K562 (cell line): ENCODE data around the gene SLC16A5. TPM values are rescaled to one million over a fixed set of nuclear protein-coding genes. Genes with fewer than 3 reads are reported as not detected.

Experiments used
- ATF7 ChIP-seq: fragments of 450-650 bp; IDR thresholded peaks from 2 replicates; pipeline ENCODE4 v1.7.1; 2014; ENCODE audit warnings: mild to moderate bottlenecking, moderate library complexity
- BRD9 ChIP-seq: fragments of 450-650 bp; IDR thresholded peaks from 2 replicates; pipeline ENCODE4 v1.6.1; 2018; ENCODE audit warnings: low read depth; ENCODE audit not compliant: partially characterized antibody
- CBFB ChIP-seq: sonication (generic); formaldehyde crosslinking; IDR thresholded peaks from 2 replicates; pipeline ENCODE4 v1.4.0; 2020; ENCODE audit warnings: mild to moderate bottlenecking, missing genetic modification reagents
- IRF2 ChIP-seq: sonication (generic); formaldehyde crosslinking; IDR thresholded peaks from 2 replicates; pipeline ENCODE4 v1.8.1; 2022; ENCODE audit warnings: mild to moderate bottlenecking, missing genetic modification reagents
- JUN ChIP-seq, 2 experiments: sonication (generic) in 1 of 2; formaldehyde crosslinking in 1 of 2; IDR thresholded peaks; 2 replicates each; pipeline versions ENCODE4 v1.6.1 to v1.8.0; 2012 to 2022; ENCODE audit warnings: borderline replicate concordance in 2 of 2, mild to moderate bottlenecking in 2 of 2, improper control_type of control experiment in 1 of 2, low read depth in 1 of 2, low read length in 1 of 2, missing genetic modification reagents in 1 of 2
- MTA2 ChIP-seq: fragments of 450-650 bp; IDR thresholded peaks from 2 replicates; pipeline ENCODE4 v1.6.1; 2016; ENCODE audit warnings: low read depth
- NFXL1 ChIP-seq: fragments of 450-650 bp; formaldehyde crosslinking; IDR thresholded peaks from 2 replicates; pipeline ENCODE4 v1.4.0; 2021; ENCODE audit warnings: mild to moderate bottlenecking
- PHB2 ChIP-seq: fragments of 450-650 bp; IDR thresholded peaks from 2 replicates; pipeline ENCODE4 v1.6.1; 2017; ENCODE audit warnings: low read depth
- PTTG1 ChIP-seq: fragments of 450-650 bp; IDR thresholded peaks from 2 replicates; pipeline ENCODE4 v1.6.1; 2016; ENCODE audit warnings: low read depth, mild to moderate bottlenecking, missing genetic modification characterization, missing compliant biosample characterization
- SIN3A ChIP-seq, 2 experiments: fragments of 150-350 bp in 1 of 2; IDR thresholded peaks; 2 replicates each; pipeline ENCODE4 v1.6.1; 2011 to 2016; ENCODE audit warnings: borderline replicate concordance in 2 of 2, low read depth in 2 of 2, low read length in 2 of 2, mild to moderate bottlenecking in 2 of 2, moderate library complexity in 2 of 2; ENCODE audit not compliant: control insufficient read depth in 1 of 2
- SNRNP70 ChIP-seq: fragments of 200-400 bp; formaldehyde crosslinking; optimal IDR thresholded peaks from 2 replicates; pipeline ENCODE3; 2017; ENCODE audit warnings: low read depth, low read length
- ZFP1 ChIP-seq: fragments of 450-650 bp; formaldehyde crosslinking; IDR thresholded peaks from 2 replicates; pipeline ENCODE4 v1.4.0; 2020; ENCODE audit warnings: mild to moderate bottlenecking, mixed read lengths
- ZNF197 ChIP-seq: fragments of 200-800 bp; sonication (Bioruptor generic); IDR thresholded peaks from 2 replicates; pipeline ENCODE4 v1.6.1; 2016; ENCODE audit warnings: low read depth, missing genetic modification characterization, missing compliant biosample characterization
- ZNF274 ChIP-seq: IDR thresholded peaks from 2 replicates; pipeline ENCODE4 v1.6.1; 2011; ENCODE audit warnings: low read depth, mild to moderate bottlenecking, low read length, moderate library complexity, borderline replicate concordance
- ZNF764 ChIP-seq: fragments of 250-450 bp; sonication (Bioruptor Pico); IDR thresholded peaks from 2 replicates; pipeline ENCODE4 v1.4.0; 2020; ENCODE audit warnings: low read depth, mild to moderate bottlenecking, moderate library complexity
- polyA plus RNA-seq, 8 experiments: library from polyadenylated mRNA; depleted of rRNA in 4 of 8; stranded (reverse) in 5 of 8; unstranded in 3 of 8; fragments of >200 nt; fragmentation: Nextera tagmentation in 2 of 8; fragmentation: Illumina TruSeq in 1 of 8; extraction: Ambion mirVana in 2 of 8; extraction: Trizol in 1 of 8; gene quantifications; 2 replicates each; pipeline versions ENCODE4 v1.2.1 to v1.2.3, GENCODE V29; 2011 to 2014; ENCODE audit warnings: inconsistent platforms in 1 of 8, missing spikeins in 1 of 8
- total RNA-seq, 7 experiments: library from RNA; depleted of rRNA in 6 of 7; stranded (reverse); fragments of >200 nt in 6 of 7; fragmentation: Illumina TruSeq in 2 of 7; extraction: Trizol in 2 of 7; gene quantifications; 2 replicates each; pipeline versions ENCODE4 v1.2.1 to v1.2.3, GENCODE V29; 2011 to 2021; ENCODE audit warnings: low replicate concordance in 1 of 7
- TF ChIP-seq, protein P1 (sequence below): fragments of 250-450 bp; sonication (Bioruptor Pico); IDR thresholded peaks from 2 replicates; pipeline ENCODE4 v1.5.0; 2021; ENCODE audit warnings: mild to moderate bottlenecking, moderate library complexity
- TF ChIP-seq, protein P2 (sequence below): fragments of 250-450 bp; sonication (Bioruptor Pico); IDR thresholded peaks from 2 replicates; pipeline ENCODE4 v1.6.1; 2021; ENCODE audit warnings: mild to moderate bottlenecking
- TF ChIP-seq, protein P3 (sequence below): sonication (generic); formaldehyde crosslinking; IDR thresholded peaks from 2 replicates; pipeline ENCODE4 v1.8.1; 2023; ENCODE audit warnings: mild to moderate bottlenecking, missing genetic modification reagents
- TF ChIP-seq, protein P4 (sequence below): fragments of 450-650 bp; formaldehyde crosslinking; IDR thresholded peaks from 2 replicates; pipeline ENCODE4 v1.4.0; 2022; ENCODE audit warnings: missing genetic modification characterization

SLC16A5 gene
- total and polyA plus RNA-seq, 9 of the 15 experiments (the other 6 are each of a cell fraction or from before 2014, with no cell fraction given) = 0.06 to 2.6 (median 0.91) TPM

DNA sequence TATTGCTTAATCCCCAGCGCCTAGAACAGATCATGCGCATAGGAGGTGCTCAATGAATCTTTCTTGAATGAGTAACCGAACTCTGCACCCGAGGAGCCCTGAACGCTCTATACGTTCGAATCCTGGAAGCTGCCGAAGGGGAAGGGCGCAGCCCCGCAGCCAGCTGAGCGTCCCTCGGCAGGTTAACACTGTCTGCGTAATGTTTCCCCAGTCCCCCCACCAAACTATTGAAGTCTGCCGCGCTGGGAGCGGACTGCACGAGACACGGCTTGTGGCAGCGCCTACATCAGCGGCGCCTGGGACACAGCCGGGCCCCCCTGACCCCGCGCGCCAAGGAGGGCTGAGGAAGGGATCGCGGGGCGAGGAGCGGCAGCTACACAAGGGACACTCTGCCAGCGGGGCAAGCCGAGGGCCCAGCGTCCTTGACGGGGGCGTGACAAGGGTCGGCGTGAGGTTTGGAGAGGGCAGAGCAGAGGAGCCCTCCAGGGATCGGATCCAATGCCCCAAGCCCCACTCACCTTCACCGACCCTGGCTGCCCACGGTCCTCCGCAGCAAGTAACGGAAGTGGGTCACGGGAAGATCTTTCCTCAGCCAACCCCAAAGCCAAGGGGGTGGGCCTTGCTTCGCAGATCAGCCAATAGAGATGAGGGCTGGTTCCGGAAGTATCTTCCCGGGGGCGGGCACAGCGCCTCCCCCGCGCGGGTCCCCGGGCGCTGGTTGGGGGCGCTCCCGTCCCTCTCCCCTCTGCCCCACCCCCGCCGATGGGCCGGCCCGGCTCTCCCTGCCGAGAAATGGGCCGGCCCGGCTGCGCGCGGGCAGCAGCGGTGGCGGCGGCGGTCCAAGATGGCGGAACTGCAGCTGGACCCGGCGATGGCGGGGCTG, 41.1 kb upstream of the SLC16A5 start, which contains the start of the genes ATP5PD and KCTD2 (continued):
- TF ChIP-seq SNRNP70 (no peak), ZNF274 (no peak), ATF7 (peak; percentile 99), PHB2 (no peak), JUN (IDR thresholded peaks at IDR 0.05; ENCODE audit: borderline replicate concordance, low read depth, low read length) (peak; percentile 19; the same call in 1 of the 2 replicates), JUN (CRISPR knock-in tag; IDR thresholded peaks at IDR 0.05; ENCODE audit: borderline replicate concordance) (no peak), ZNF197 (CRISPR knock-in tag) (no peak), ZNF764 (CRISPR knock-in tag) (no peak), NFXL1 (CRISPR knock-in tag) (no peak), SIN3A (IDR thresholded peaks at IDR 0.05; ENCODE audit: borderline replicate concordance in 2 of 2, control insufficient read depth in 1 of 2, low read depth in 2 of 2, low read length in 2 of 2) (peak; percentile 12 to 63; a peak in 2 of 4 replicates), IRF2 (CRISPR knock-in tag) (no peak), ZFP1 (CRISPR knock-in tag) (no peak), MTA2 (no peak), PTTG1 (no peak), CBFB (0 out of 2 replicates have a peak, but pooled peaks have one; percentile 41), BRD9 (no peak)
- TF ChIP-seq, protein P1, sequence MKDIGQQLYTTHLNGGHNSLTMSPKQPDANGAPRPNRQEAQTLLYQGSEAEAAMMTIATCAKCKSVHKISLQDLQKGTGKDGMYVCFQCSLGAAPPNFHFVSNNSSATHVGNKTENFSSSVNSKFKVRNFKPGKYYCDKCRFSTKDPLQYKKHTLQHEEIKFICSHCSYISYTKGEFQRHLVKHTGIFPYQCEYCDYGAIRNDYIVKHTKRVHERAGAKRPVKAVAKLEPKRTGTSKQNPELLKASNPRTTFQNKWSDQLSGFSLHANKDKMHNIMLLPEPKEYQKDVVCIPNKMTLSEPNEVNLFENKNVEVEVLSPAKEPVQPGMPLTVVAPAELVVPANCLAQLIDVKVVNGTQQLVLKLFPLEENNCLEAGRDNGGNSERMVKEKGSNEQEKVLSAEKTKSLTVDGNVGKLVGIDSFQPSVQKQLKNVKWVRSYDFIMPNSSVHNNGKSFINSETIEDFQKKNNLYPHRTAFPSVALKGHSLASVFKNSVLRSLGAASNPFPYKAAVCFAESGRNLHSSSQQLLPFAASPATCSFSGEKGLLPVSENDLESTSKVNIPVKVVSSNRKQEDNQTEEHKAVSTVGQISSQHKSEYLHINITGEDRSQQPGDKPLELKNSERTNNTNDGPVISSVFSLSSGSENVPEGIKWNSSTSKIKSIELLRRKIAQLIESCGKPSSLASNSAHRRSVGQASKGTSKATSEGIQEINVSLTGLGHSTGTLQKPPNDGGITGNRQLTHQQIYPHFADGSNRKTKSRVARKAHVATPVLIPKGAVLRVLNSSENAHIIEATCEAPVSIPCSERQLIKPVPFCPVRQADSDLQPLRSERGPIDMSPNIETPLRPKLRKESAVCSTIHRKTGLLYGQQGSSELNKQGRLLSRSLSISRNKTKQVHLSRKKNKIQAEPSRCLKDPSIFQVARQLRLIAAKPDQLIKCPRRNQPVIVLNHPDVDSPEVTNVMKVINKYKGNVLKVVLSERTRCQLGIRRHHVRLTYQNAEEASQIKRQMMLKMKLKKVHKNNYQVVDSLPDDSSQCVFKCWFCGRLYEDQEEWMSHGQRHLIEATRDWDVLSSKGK (CRISPR knock-in tag) = no peak
- TF ChIP-seq, protein P2, sequence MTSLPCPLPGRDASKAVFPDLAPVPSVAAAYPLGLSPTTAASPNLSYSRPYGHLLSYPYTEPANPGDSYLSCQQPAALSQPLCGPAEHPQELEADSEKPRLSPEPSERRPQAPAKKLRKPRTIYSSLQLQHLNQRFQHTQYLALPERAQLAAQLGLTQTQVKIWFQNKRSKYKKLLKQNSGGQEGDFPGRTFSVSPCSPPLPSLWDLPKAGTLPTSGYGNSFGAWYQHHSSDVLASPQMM (CRISPR knock-in tag) = no peak
- TF ChIP-seq, protein P3, sequence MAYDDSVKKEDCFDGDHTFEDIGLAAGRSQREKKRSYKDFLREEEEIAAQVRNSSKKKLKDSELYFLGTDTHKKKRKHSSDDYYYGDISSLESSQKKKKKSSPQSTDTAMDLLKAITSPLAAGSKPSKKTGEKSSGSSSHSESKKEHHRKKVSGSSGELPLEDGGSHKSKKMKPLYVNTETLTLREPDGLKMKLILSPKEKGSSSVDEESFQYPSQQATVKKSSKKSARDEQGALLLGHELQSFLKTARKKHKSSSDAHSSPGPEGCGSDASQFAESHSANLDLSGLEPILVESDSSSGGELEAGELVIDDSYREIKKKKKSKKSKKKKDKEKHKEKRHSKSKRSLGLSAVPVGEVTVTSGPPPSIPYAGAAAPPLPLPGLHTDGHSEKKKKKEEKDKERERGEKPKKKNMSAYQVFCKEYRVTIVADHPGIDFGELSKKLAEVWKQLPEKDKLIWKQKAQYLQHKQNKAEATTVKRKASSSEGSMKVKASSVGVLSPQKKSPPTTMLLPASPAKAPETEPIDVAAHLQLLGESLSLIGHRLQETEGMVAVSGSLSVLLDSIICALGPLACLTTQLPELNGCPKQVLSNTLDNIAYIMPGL = peak; percentile 80; the same call in 1 of the 2 replicates
- TF ChIP-seq, protein P4, sequence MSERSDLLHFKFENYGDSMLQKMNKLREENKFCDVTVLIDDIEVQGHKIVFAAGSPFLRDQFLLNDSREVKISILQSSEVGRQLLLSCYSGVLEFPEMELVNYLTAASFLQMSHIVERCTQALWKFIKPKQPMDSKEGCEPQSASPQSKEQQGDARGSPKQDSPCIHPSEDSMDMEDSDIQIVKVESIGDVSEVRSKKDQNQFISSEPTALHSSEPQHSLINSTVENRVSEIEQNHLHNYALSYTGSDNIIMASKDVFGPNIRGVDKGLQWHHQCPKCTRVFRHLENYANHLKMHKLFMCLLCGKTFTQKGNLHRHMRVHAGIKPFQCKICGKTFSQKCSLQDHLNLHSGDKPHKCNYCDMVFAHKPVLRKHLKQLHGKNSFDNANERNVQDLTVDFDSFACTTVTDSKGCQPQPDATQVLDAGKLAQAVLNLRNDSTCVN (CRISPR knock-in tag) = no peak
